Gastrocnemius medialis (tissue), 4 donors: ENCODE results near the gene CACNA1C.

Source experiments
- POLR2A ChIP-seq, 2 donors: fragments of 450-650 bp; IDR thresholded peaks; one replicate each; pipeline ENCODE4 v1.6.1; 2017; ENCODE audit warnings: antibody characterized with exemption in 2 of 2, mild to moderate bottlenecking in 2 of 2, moderate library complexity in 2 of 2
- TF ChIP-seq, protein P1 (sequence below), 5 experiments: fragments of 450-650 bp in 3 of 5; fragments of 200-600 bp in 2 of 5; sonication (generic) in 2 of 5; IDR thresholded peaks in 4 of 5; conservative IDR thresholded peaks in 1 of 5; 1 replicate in 4 of 5; 2 replicates in 1 of 5; pipeline ENCODE4 v1.5.1; 2016 to 2019; ENCODE audit warnings: antibody characterized with exemption in 5 of 5, mild to moderate bottlenecking in 3 of 5, moderate library complexity in 3 of 5

DNA sequence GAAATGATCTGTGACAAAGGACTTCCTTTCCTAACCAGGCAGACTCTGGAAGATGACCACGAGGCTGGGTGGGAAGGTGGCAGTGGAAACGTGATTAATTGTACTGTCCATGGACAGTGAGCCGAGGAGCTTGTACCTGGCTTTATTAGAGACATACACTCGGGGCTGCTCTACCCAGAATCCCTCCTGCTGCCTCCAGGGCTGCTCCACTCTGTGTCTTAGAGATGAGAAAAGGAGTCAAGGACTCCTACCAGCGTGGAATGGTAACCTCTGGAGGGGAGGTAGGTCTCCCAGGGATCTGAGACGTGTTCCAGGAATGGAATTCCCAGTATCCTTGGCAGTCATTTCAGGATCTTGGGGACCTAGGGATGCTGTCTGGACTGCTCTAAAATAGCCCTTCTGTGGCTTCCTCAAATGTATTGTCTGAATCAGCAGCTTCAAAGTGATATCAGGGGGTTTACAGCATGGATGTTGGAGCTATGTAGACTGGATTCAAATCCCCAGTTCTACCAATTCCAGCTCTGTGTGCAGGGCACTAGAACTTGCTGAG is 237.8 kb downstream of the CACNA1C start:
- TF ChIP-seq, protein P1, sequence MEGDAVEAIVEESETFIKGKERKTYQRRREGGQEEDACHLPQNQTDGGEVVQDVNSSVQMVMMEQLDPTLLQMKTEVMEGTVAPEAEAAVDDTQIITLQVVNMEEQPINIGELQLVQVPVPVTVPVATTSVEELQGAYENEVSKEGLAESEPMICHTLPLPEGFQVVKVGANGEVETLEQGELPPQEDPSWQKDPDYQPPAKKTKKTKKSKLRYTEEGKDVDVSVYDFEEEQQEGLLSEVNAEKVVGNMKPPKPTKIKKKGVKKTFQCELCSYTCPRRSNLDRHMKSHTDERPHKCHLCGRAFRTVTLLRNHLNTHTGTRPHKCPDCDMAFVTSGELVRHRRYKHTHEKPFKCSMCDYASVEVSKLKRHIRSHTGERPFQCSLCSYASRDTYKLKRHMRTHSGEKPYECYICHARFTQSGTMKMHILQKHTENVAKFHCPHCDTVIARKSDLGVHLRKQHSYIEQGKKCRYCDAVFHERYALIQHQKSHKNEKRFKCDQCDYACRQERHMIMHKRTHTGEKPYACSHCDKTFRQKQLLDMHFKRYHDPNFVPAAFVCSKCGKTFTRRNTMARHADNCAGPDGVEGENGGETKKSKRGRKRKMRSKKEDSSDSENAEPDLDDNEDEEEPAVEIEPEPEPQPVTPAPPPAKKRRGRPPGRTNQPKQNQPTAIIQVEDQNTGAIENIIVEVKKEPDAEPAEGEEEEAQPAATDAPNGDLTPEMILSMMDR (IDR thresholded peaks at IDR 0.05 in 4 of 5, conservative IDR thresholded peaks at IDR 0.05 in 1 of 5) = no peak
- TF ChIP-seq POLR2A (IDR thresholded peaks at IDR 0.05) = no peak
